Fibroblast of pulmonary artery (primary cell): ENCODE measurements around the gene LSAMP.

Experiments used
- DNase-seq: peaks from one replicate; pipeline ENCODE4 v3.0.0-alpha.2; 2010; ENCODE audit warnings: low read depth
- H3K4me3 ChIP-seq: replicated peaks from 2 replicates; pipeline ENCODE4 v1.5.1; 2011; ENCODE audit warnings: low read depth, mild to moderate bottlenecking, control low read depth, low read length, moderate library complexity
- CTCF ChIP-seq: IDR thresholded peaks from 2 replicates; pipeline ENCODE4 v1.5.1; 2011; ENCODE audit warnings: mild to moderate bottlenecking, control low read depth, low read length, inconsistent platforms; ENCODE audit errors: missing control alignments

Gene LSAMP

GRCh38 chr3:115915061-115915460 lies 530.2 kb downstream of the LSAMP start:
- H3K4me3 ChIP-seq, result no peak overlapping the region
- DNase-seq, result no peak
- no peak for TF ChIP-seq CTCF

- DNase-seq, result no peak
- no peak overlapping the region for H3K4me3 ChIP-seq
- TF ChIP-seq CTCF, result peak; percentile 19
These were observed 532.1 kb downstream of the LSAMP start for GRCh38 chr3:115913069-115913686.

- TF ChIP-seq CTCF, result no peak
- no peak overlapping the region for H3K4me3 ChIP-seq
- peak; percentile 24 for DNase-seq
These were observed 532.9 kb downstream of the LSAMP start for GRCh38 chr3:115912372-115912771.

- no peak for TF ChIP-seq CTCF
- no peak for DNase-seq
- no peak overlapping the region for H3K4me3 ChIP-seq
These were observed 539.4 kb downstream of the LSAMP start for GRCh38 chr3:115905871-115906270.

- no peak for DNase-seq
- no peak overlapping the region for H3K4me3 ChIP-seq
- TF ChIP-seq CTCF, result no peak
These were observed 541.4 kb downstream of the LSAMP start for GRCh38 chr3:115903843-115904242.

GRCh38 chr3:115901008-115901407 lies 544.3 kb downstream of the LSAMP start:
- no peak for TF ChIP-seq CTCF
- DNase-seq, result no peak
- no peak overlapping the region for H3K4me3 ChIP-seq

- TF ChIP-seq CTCF, result no peak
- H3K4me3 ChIP-seq, result no peak overlapping the region
- DNase-seq, result no peak
These were observed 545.8 kb downstream of the LSAMP start for GRCh38 chr3:115899535-115899934.
